Neuronal stem cell (in vitro differentiated cells): ENCODE results near the gene ROR1.

Experiments used
- DNase-seq: peaks from one replicate; pipeline ENCODE4 v3.0.0-alpha.2; 2013; ENCODE audit warnings: low spot score
- H2AFZ ChIP-seq: one replicate; pipeline ENCODE4 v1.6.1; 2013; ENCODE audit warnings: mild to moderate bottlenecking, low read length, inconsistent platforms
- H2AK5ac ChIP-seq: 2 replicates; pipeline ENCODE4 v1.6.1; 2013; ENCODE audit warnings: low read depth, mild to moderate bottlenecking, inconsistent platforms, low read length, moderate library complexity, mixed read lengths
- H2BK120ac ChIP-seq: 2 replicates; pipeline ENCODE4 v1.6.1; 2013; ENCODE audit warnings: low read depth, mild to moderate bottlenecking, inconsistent platforms, low read length, moderate library complexity, mixed read lengths
- H2BK12ac ChIP-seq: one replicate; pipeline ENCODE4 v1.6.1; 2013; ENCODE audit warnings: low read length, inconsistent platforms
- H2BK15ac ChIP-seq: 2 replicates; pipeline ENCODE4 v1.6.1; 2013; ENCODE audit warnings: mild to moderate bottlenecking, low read length, inconsistent platforms, mixed read lengths
- H2BK5ac ChIP-seq: one replicate; pipeline ENCODE4 v1.6.1; 2013; ENCODE audit warnings: inconsistent platforms, mild to moderate bottlenecking, low read length, moderate library complexity
- H3K14ac ChIP-seq: one replicate; pipeline ENCODE4 v1.6.1; 2013; ENCODE audit warnings: low read length, inconsistent platforms
- H3K18ac ChIP-seq: 2 replicates; pipeline ENCODE4 v1.6.1; 2013; ENCODE audit warnings: low read length, inconsistent platforms
- H3K23ac ChIP-seq: 2 replicates; pipeline ENCODE4 v1.6.1; 2013; ENCODE audit warnings: low read depth, mild to moderate bottlenecking, mixed read lengths, low read length, inconsistent platforms; ENCODE audit not compliant: poor library complexity
- H3K27ac ChIP-seq: replicated peaks from 3 replicates; pipeline ENCODE4 v1.5.1; 2013; ENCODE audit warnings: low read length, inconsistent platforms
- H3K27me3 ChIP-seq, 3 experiments: 2 replicates each; pipeline ENCODE4 v1.6.1; 2013; ENCODE audit warnings: low read length in 3 of 3, mild to moderate bottlenecking in 2 of 3, inconsistent platforms in 1 of 3, low read depth in 1 of 3, mixed read lengths in 1 of 3, moderate library complexity in 1 of 3; ENCODE audit not compliant: control insufficient read depth in 3 of 3, insufficient read depth in 3 of 3
- H3K36me3 ChIP-seq, 2 donors: replicated peaks in 1 of 2; 2 replicates each; pipeline ENCODE4 v1.6.1; 2013; ENCODE audit warnings: low read length in 2 of 2; ENCODE audit not compliant: control insufficient read depth in 2 of 2, insufficient read depth in 2 of 2
- H3K4ac ChIP-seq: 2 replicates; pipeline ENCODE4 v1.6.1; 2013; ENCODE audit warnings: inconsistent platforms, mild to moderate bottlenecking, low read length, moderate library complexity
- H3K4me1 ChIP-seq, 2 donors: 1 replicate in 1 of 2; 2 replicates in 1 of 2; pipeline ENCODE4 v1.6.1; 2013; ENCODE audit warnings: low read length in 2 of 2, low read depth in 1 of 2; ENCODE audit not compliant: control insufficient read depth in 2 of 2, insufficient read depth in 1 of 2
- H3K4me2 ChIP-seq: one replicate; pipeline ENCODE4 v1.6.1; 2013; ENCODE audit warnings: mild to moderate bottlenecking, low read length, inconsistent platforms; ENCODE audit not compliant: insufficient read depth, poor library complexity, severe bottlenecking
- H3K4me3 ChIP-seq, 2 donors: 2 replicates each; pipeline ENCODE4 v1.5.1; 2013; ENCODE audit warnings: low read length in 2 of 2, mild to moderate bottlenecking in 2 of 2, inconsistent platforms in 1 of 2, moderate library complexity in 1 of 2
- H3K79me1 ChIP-seq: one replicate; pipeline ENCODE4 v1.6.1; 2013; ENCODE audit warnings: low read depth, mild to moderate bottlenecking, inconsistent platforms, low read length, moderate library complexity
- H3K9ac ChIP-seq: one replicate; pipeline ENCODE4 v1.6.1; 2013; ENCODE audit warnings: mild to moderate bottlenecking, low read depth, low read length, inconsistent platforms; ENCODE audit not compliant: poor library complexity
- H3K9me3 ChIP-seq, 2 donors: replicated peaks in 1 of 2; 2 replicates each; pipeline versions ENCODE3 to v1.6.1; 2013; ENCODE audit warnings: low read length in 2 of 2, mild to moderate bottlenecking in 2 of 2, inconsistent platforms in 1 of 2, low read depth in 1 of 2, mixed read lengths in 1 of 2, moderate library complexity in 1 of 2; ENCODE audit not compliant: control insufficient read depth in 2 of 2, insufficient read depth in 1 of 2
- H4K8ac ChIP-seq: one replicate; pipeline ENCODE4 v1.6.1; 2013; ENCODE audit warnings: low read depth, mild to moderate bottlenecking, inconsistent platforms, low read length, moderate library complexity
- H4K91ac ChIP-seq: one replicate; pipeline ENCODE4 v1.6.1; 2013; ENCODE audit warnings: low read length, low read depth, mild to moderate bottlenecking, inconsistent platforms; ENCODE audit not compliant: poor library complexity
- WGBS, 2 donors: extraction: QIAGEN DNeasy Blood & Tissue Kit; methylation state at CpG; one replicate each; pipeline ENCODE4 v1.1.7; 2013; ENCODE audit warnings: missing lambda C conversion rate in 2 of 2, mixed read lengths in 1 of 2; ENCODE audit not compliant: insufficient read length in 2 of 2, insufficient replicate concordance in 1 of 2; ENCODE audit errors: extremely low coverage in 2 of 2; 5-methylcytosine and 5-hydroxymethylcytosine counted together

The ROR1 gene

DNA sequence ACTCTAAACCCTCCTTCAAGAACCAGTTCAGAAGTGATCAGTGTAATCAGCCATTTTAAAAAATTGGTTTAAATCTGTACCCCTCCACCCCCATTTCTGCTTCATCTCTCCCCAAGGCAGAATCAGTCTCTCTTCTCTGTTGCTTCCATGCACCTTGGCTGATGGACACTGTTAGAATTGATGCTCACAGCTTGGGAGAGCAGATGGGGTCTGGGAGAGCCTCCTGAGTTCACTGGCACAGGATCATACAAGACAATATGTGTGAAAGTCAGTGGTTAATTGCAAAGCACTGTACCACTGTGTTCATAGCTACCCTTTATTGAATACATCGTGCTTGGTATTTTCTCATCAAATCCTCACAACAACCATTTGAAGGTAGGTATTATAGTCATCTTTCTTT lies 140.9 kb downstream of the ROR1 start:
- H3K36me3 ChIP-seq: no peaks in the 10 kb centered on the region
- H2BK5ac ChIP-seq: no peak overlapping the region
- peaks cover 3 to 6% of the 10 kb centered on the region in 2 donors for H3K4me1 ChIP-seq
- no peak overlapping the region for H2BK120ac ChIP-seq
- H3K14ac ChIP-seq: no peak overlapping the region
- H3K4ac ChIP-seq: no peak overlapping the region
- no peak overlapping the region for H3K23ac ChIP-seq
- H3K18ac ChIP-seq: no peak overlapping the region
- no peak overlapping the region for H2BK12ac ChIP-seq
- no peak overlapping the region for H3K27ac ChIP-seq
- no peak overlapping the region for H3K4me2 ChIP-seq
- WGBS, 2 donors: no CpG with 5 or more reads among the region's 1 CpG
- no peak overlapping the region for H3K9ac ChIP-seq
- no peaks in the 10 kb centered on the region for H3K27me3 ChIP-seq
- H2BK15ac ChIP-seq: no peak overlapping the region
- H4K8ac ChIP-seq: no peak overlapping the region
- H3K79me1 ChIP-seq: peaks cover 2% of the 10 kb centered on the region
- no peaks in the 10 kb centered on the region for H3K9me3 ChIP-seq
- H2AK5ac ChIP-seq: no peak overlapping the region
- H2AFZ ChIP-seq: no peak overlapping the region
- H3K4me3 ChIP-seq: no peak overlapping the region
- no peak overlapping the region for H4K91ac ChIP-seq
- no peak for DNase-seq

DNA sequence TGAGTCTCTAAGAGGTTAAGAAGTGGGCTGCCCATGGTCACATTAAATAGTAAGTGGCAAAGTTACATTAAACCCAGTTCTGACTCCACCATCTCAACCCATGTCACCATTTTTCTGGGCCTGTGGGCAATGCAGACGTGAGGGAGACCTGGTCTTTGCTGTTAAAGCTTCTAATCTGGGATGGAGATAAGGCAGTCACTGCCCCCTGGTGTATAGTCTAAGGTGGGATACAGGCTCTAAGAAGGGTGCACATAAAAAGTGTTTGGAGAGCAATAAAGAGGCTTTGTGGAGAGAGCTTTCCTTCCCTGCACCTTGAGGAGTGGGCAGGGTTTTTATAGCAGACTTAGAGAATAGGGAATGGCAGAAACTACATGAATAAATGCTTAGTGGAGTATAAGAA lies 141.3 kb downstream of the ROR1 start:
- Histone ChIP-seq H2AFZ (no peak overlapping the region), H3K4me3 (no peak overlapping the region), H3K14ac (no peak overlapping the region), H2BK15ac (no peak overlapping the region), H4K91ac (no peak overlapping the region), H3K4me2 (no peak overlapping the region), H2BK5ac (no peak overlapping the region), H2BK120ac (no peak overlapping the region), H3K18ac (no peak overlapping the region), H3K4ac (no peak overlapping the region), H3K27me3 (no peaks in the 10 kb centered on the region), H3K9ac (no peak overlapping the region), H3K4me1 (peaks cover under 1 to 6% of the 10 kb centered on the region in 2 donors), H3K27ac (no peak overlapping the region), H3K23ac (no peak overlapping the region), H2BK12ac (no peak overlapping the region), H2AK5ac (no peak overlapping the region), H3K9me3 (no peaks in the 10 kb centered on the region), H3K36me3 (no peaks in the 10 kb centered on the region), H3K79me1 (peaks cover 2% of the 10 kb centered on the region), H4K8ac (no peak overlapping the region)
- DNase-seq: no peak
- no CpG with 5 or more reads among the region's 1 CpG for whole genome bisulfite sequencing, 2 donors

DNA sequence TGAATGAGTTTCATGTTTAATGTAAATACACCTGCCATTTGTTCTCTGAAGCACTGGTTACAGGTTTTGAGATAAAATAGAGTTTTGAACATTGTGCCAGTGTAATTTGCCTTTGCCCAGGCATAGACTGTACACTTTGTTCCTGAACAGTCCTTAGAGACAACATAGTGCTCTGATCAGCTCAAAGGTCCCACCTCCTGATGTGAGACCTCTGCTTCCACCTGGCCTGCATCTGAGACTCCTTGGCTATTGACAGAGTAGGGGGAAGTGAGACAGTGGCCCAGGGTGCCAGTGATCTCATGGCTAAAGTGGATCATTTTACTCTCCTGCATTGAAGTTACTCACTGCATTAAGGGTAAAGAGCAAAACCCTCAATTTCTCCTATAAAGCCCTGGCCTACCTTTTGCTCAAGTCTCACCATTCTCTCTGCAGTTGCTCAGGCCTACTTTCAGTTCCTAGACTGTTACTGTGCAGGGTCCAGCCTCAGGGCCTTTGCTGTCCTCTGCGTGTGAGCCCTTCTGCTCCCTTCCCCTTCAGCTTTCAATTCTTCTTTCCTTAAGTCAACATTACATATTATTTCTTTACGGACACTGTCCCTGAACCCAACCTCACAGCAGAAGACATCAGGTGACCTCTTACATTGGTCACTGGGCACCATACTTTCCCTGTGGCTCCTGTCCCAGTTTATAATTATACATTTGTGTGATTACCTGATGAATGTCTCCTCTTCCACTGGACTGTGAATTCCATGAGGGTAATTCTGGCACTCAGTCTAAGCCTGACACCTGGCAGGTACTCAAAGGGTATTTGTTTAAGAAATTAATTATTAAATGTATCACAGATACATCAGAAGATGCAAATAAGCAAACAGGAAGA lies 142.9 kb downstream of the ROR1 start:
- Histone ChIP-seq H3K27me3 (no peaks in the 10 kb centered on the region), H3K23ac (no peak overlapping the region), H3K18ac (no peak overlapping the region), H3K4me2 (no peak overlapping the region), H3K79me1 (peaks cover 2% of the 10 kb centered on the region), H3K4me3 (no peak overlapping the region), H3K9me3 (no peaks in the 10 kb centered on the region), H3K4ac (no peak overlapping the region), H3K36me3 (no peaks in the 10 kb centered on the region), H3K4me1 (peaks cover 1 to 8% of the 10 kb centered on the region in 2 donors), H2BK12ac (no peak overlapping the region), H2BK5ac (no peak overlapping the region), H2AK5ac (no peak overlapping the region), H2BK15ac (no peak overlapping the region), H2BK120ac (no peak overlapping the region), H3K27ac (no peak overlapping the region), H3K14ac (no peak overlapping the region), H3K9ac (no peak overlapping the region), H2AFZ (no peak overlapping the region), H4K8ac (no peak overlapping the region), H4K91ac (no peak overlapping the region)
- no peak for DNase-seq
- WGBS, 2 donors: no CpG with 5 or more reads among the region's 2 CpGs

DNA sequence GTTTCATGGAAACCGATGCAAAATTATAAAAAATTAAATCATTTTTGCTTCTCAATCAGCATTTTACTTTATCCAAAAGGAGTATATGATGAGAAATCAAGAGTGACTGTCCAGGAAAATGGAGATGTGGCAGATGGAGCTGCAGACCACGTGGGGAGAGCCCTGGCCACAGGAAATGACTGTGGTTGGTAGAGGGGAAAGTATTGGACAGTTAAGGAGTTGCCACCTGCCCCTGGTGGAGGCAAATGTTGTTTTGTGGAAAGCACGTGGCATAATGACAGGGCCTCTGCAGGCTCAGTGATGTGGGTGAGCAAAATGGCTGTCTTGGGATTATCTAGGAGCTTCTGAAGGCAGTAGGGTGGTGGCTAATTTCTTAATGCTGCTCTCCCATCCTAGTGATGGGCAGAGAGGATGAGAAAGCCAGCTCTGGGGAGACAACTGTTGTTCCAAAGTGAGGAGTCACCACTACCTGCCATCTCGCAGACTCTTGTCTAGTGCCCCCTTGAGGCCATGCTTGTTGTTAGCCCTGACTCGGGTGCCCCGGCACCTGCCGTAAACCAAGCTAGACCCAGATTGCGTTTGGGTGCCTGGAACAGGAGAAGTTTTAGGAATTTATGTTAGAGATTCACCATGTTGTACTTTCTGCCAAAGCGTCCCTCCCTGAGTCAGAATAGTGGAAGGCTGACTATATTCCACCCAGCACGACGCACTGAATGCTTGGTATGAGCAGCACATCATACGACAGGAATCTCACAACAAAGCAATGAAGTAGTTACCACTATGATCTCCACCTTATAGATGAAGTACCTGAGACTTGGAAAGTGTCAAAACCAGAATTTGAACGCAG lies 144.0 kb downstream of the ROR1 start:
- peaks cover 2% of the 10 kb centered on the region for H3K79me1 ChIP-seq
- no peak overlapping the region for H3K9ac ChIP-seq
- H3K14ac ChIP-seq: no peak overlapping the region
- H3K4ac ChIP-seq: no peak overlapping the region
- no peak overlapping the region for H2BK15ac ChIP-seq
- H2BK120ac ChIP-seq: no peak overlapping the region
- H2BK5ac ChIP-seq: no peak overlapping the region
- H3K27me3 ChIP-seq: no peaks in the 10 kb centered on the region
- no peak overlapping the region for H4K91ac ChIP-seq
- H3K36me3 ChIP-seq: no peaks in the 10 kb centered on the region
- no peaks in the 10 kb centered on the region for H3K9me3 ChIP-seq
- peaks cover 4 to 6% of the 10 kb centered on the region in 2 donors for H3K4me1 ChIP-seq
- no peak overlapping the region for H2AFZ ChIP-seq
- no peak overlapping the region for H3K23ac ChIP-seq
- WGBS, 2 donors: no CpG with 5 or more reads among the region's 13 CpGs
- H3K27ac ChIP-seq: no peak overlapping the region
- DNase-seq: no peak
- H3K18ac ChIP-seq: no peak overlapping the region
- H3K4me2 ChIP-seq: no peak overlapping the region
- no peak overlapping the region for H3K4me3 ChIP-seq
- no peak overlapping the region for H2BK12ac ChIP-seq
- no peak overlapping the region for H4K8ac ChIP-seq
- no peak overlapping the region for H2AK5ac ChIP-seq
